GM12878 (cell line): ENCODE data around the gene CD207. TPM values are rescaled to one million over a fixed set of nuclear protein-coding genes. Genes with fewer than 3 reads are reported as not detected.

Experiments
- ATAC-seq: fragments of 200-7000 bp; cut with Tn5 transposase; 3 replicates; pipeline ENCODE4 v1.9.1; 2020; ENCODE audit warnings: mild to moderate bottlenecking, moderate library complexity
- BruUV-seq: library from RNA; stranded (reverse); fragments of 400-500 nt; replicated peaks from 2 replicates; lab custom pipeline; 2021; lab: Mats Ljungman, UMichigan
- CTCF ChIA-PET: fragments of 300-600 bp; sonication (Branson Sonifier 250); formaldehyde crosslinking; extraction: SDS; loops from one replicate; lab custom pipeline; 2021; ENCODE audit warnings: inconsistent platforms; lab: Yijun Ruan, JAX
- POLR2A ChIA-PET: fragments of 350-600 bp; formaldehyde crosslinking; extraction: SDS; loops from one replicate; lab custom pipeline; 2021; ENCODE audit warnings: inconsistent platforms; lab: Charles Lee
- RAD21 ChIA-PET: fragments of 300-600 bp; sonication (Branson Sonifier 250); formaldehyde crosslinking; loops from one replicate; lab custom pipeline; 2023; ENCODE audit warnings: antibody characterized with exemption; ENCODE audit not compliant: unreplicated experiment; lab: Charles Lee
- SMC1A ChIA-PET: fragments of 300-600 bp; sonication (Branson Sonifier 250); formaldehyde crosslinking; loops from one replicate; lab custom pipeline; 2023; ENCODE audit not compliant: unreplicated experiment, uncharacterized antibody; lab: Charles Lee
- DNase-seq: peaks from one replicate; pipeline ENCODE4 v3.0.0-alpha.2; 2011; ENCODE audit warnings: low read depth, low spot score
- FAIRE-seq: peaks from 3 replicates; lab custom pipeline; 2011; peaks lifted over from hg19 to GRCh38; lab: Jason Lieb, UNC
- H2AFZ ChIP-seq: 2 replicates; pipeline ENCODE4 v1.6.0; 2011; ENCODE audit warnings: low read depth, low read length, control low read depth; ENCODE audit not compliant: control insufficient read depth
- H3K27ac ChIP-seq: 2 replicates; pipeline ENCODE4 v1.5.1; 2011; ENCODE audit warnings: control low read depth; ENCODE audit not compliant: control insufficient read depth, insufficient read depth
- H3K27me3 ChIP-seq, 2 experiments: replicated peaks in 1 of 2; 2 replicates each; pipeline versions ENCODE4 v1.6.0 to v1.6.1; 2011; ENCODE audit warnings: low read length in 1 of 2; ENCODE audit not compliant: control insufficient read depth in 2 of 2, insufficient read depth in 2 of 2
- H3K36me3 ChIP-seq, 2 experiments: 2 replicates each; pipeline ENCODE4 v1.5.1; 2011; ENCODE audit warnings: low read length in 1 of 2; ENCODE audit not compliant: control insufficient read depth in 2 of 2, insufficient read depth in 2 of 2
- H3K4me1 ChIP-seq: 2 replicates; pipeline ENCODE4 v1.6.1; 2011; ENCODE audit warnings: mild to moderate bottlenecking, low read length, moderate library complexity, mixed read lengths; ENCODE audit not compliant: control insufficient read depth, insufficient read depth
- H3K4me2 ChIP-seq: 2 replicates; pipeline ENCODE4 v1.6.0; 2011; ENCODE audit warnings: control low read depth; ENCODE audit not compliant: control insufficient read depth, insufficient read depth
- H3K4me3 ChIP-seq: fragments of 200-600 bp; sonication (generic); 2 replicates; pipeline ENCODE4 v1.5.1; 2016
- H3K79me2 ChIP-seq: 2 replicates; pipeline ENCODE4 v1.6.0; 2011; ENCODE audit warnings: low read length; ENCODE audit not compliant: control insufficient read depth, insufficient read depth
- H3K9ac ChIP-seq: 2 replicates; pipeline ENCODE4 v1.8.0; 2011; ENCODE audit warnings: low read length, control low read depth, mixed read lengths; ENCODE audit not compliant: control insufficient read depth, insufficient read depth
- H3K9me3 ChIP-seq: replicated peaks from 3 replicates; pipeline ENCODE4 v1.5.1; 2011; ENCODE audit warnings: mild to moderate bottlenecking, low read length; ENCODE audit not compliant: control insufficient read depth, insufficient read depth
- H4K20me1 ChIP-seq: 2 replicates; pipeline ENCODE4 v1.6.0; 2011; ENCODE audit not compliant: control insufficient read depth, insufficient read depth
- FOS ChIP-seq: IDR thresholded peaks from 3 replicates; pipeline ENCODE4 v1.6.1; 2011; ENCODE audit warnings: borderline replicate concordance; ENCODE audit not compliant: insufficient read length; ENCODE audit errors: extremely low read depth
- HDGF ChIP-seq: fragments of 450-650 bp; IDR thresholded peaks from 2 replicates; pipeline ENCODE4 v1.6.1; 2016; ENCODE audit warnings: antibody characterized with exemption
- IRF4 ChIP-seq: IDR thresholded peaks from 2 replicates; pipeline ENCODE4 v1.6.1; 2011; ENCODE audit warnings: low read depth, low read length
- MTA2 ChIP-seq: fragments of 450-650 bp; IDR thresholded peaks from 2 replicates; pipeline ENCODE4 v1.6.1; 2016; ENCODE audit warnings: low read depth, mild to moderate bottlenecking, moderate library complexity
- NFXL1 ChIP-seq: fragments of 450-650 bp; IDR thresholded peaks from 2 replicates; pipeline ENCODE4 v1.6.1; 2017; ENCODE audit warnings: antibody characterized with exemption, mild to moderate bottlenecking, borderline replicate concordance
- PML ChIP-seq: IDR thresholded peaks from 2 replicates; pipeline ENCODE4 v1.6.1; 2012; ENCODE audit warnings: low read length, inconsistent platforms
- RAD21 ChIP-seq: IDR thresholded peaks from 2 replicates; pipeline ENCODE4 v1.6.1; 2011; ENCODE audit warnings: mild to moderate bottlenecking, low read depth, low read length, moderate library complexity; ENCODE audit not compliant: insufficient read depth
- SMC3 ChIP-seq: IDR thresholded peaks from 2 replicates; pipeline ENCODE4 v1.6.1; 2011; ENCODE audit warnings: low read length, improper control_type of control experiment, borderline replicate concordance
- ZNF384 ChIP-seq: IDR thresholded peaks from 2 replicates; pipeline ENCODE4 v1.6.1; 2012; ENCODE audit warnings: low read depth, mild to moderate bottlenecking, low read length, improper control_type of control experiment, borderline replicate concordance
- ZZZ3 ChIP-seq: IDR thresholded peaks from 2 replicates; pipeline ENCODE4 v1.6.1; 2011; ENCODE audit warnings: low read depth; ENCODE audit not compliant: control insufficient read depth, insufficient read length
- WGBS: methylation state at CpG from one replicate; pipeline ENCODE4 v1.1.6; 2016; ENCODE audit warnings: low lambda C conversion rate; ENCODE audit not compliant: insufficient replicate concordance, insufficient coverage; ENCODE audit errors: missing lambda C conversion rate; 5-methylcytosine and 5-hydroxymethylcytosine counted together
- in situ Hi-C: fragments of 300-500 bp; cut with MboI; formaldehyde crosslinking; loops from 9 replicates; pipeline ENCODE4 v1.14.3; 2018; ENCODE audit warnings: mixed read lengths
- intact Hi-C: fragments of 100-400 bp; cut with micrococcal nuclease; formaldehyde crosslinking; loops from one replicate; pipeline ENCODE4 v1.14.2; 2022; ENCODE audit not compliant: unreplicated experiment
- polyA plus RNA-seq, 11 experiments: library from polyadenylated mRNA; depleted of rRNA in 4 of 11; unstranded in 6 of 11; stranded (reverse) in 5 of 11; fragments of >200 nt; fragmentation: Nextera tagmentation in 4 of 11; fragmentation: Illumina TruSeq in 1 of 11; extraction: Ambion mirVana in 4 of 11; extraction: Trizol in 1 of 11; gene quantifications; 1 replicate in 1 of 11; 2 replicates in 10 of 11; pipeline versions ENCODE4 v1.2.1 to v1.2.3, GENCODE V29; 2011 to 2016; ENCODE audit warnings: inconsistent platforms in 2 of 11, missing spikeins in 2 of 11, low read depth in 1 of 11
- total RNA-seq, 4 experiments: library from RNA; depleted of rRNA in 3 of 4; stranded (reverse); fragments of >200 nt in 3 of 4; fragmentation: Illumina TruSeq in 1 of 4; extraction: Trizol in 1 of 4; gene quantifications; 2 replicates each; pipeline versions ENCODE4 v1.2.1 to v1.2.3, GENCODE V29; 2013 to 2021

Gene CD207
- total and polyA plus RNA-seq, 10 of the 15 experiments (the other 5 are each of a cell fraction or from before 2014, with no cell fraction given), result not detected

DNA sequence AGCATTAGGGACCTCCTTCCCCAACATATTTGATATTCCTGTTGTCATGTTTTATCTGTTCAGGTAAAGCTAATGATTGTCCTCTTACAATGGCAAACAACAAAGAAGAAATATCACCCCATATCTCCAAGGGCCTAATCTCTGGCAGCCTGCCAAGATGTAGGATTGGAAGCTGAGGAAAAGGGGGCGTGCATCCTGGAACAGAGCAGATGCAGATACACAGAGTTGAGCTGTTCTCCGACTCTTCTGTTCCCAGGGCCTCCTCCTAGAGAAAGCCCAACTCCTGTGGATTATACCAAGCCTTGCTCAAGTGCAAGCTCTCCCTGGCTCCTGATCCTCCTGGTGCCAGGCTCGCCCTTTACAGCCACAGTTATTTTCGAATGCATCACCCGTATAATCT lies 35.2 kb upstream of the CD207 start:
- H3K27ac ChIP-seq, result no peak overlapping the region
- ChIA-PET POLR2A (no interaction called here), RAD21 (interaction anchor here (1.3 to 2.4 kb wide), 2 partner anchors 78 to 83 kb away, joined by 3 to 12 read pairs; no protein-coding TSS in a partner anchor), CTCF (interaction anchor here (1.0 to 6.8 kb wide), 20 partner anchors 9 to 606 kb away, joined by 3 to 94 read pairs (median 6); no protein-coding TSS in a partner anchor)
- ATAC-seq (no peak), DNase-seq (no peak)
- no peaks in the 10 kb centered on the region for H4K20me1 ChIP-seq
- no peaks in the 10 kb centered on the region for H3K36me3 ChIP-seq
- no TSS peak for BruUV-seq
- no peaks in the 10 kb centered on the region for H3K4me1 ChIP-seq
- no peak overlapping the region for H3K4me3 ChIP-seq
- no peak overlapping the region for H3K9ac ChIP-seq
- no peaks in the 10 kb centered on the region for H3K9me3 ChIP-seq
- no peaks in the 10 kb centered on the region for H3K79me2 ChIP-seq
- TF ChIP-seq ZNF384 (no peak), ZZZ3 (no peak), FOS (no peak), NFXL1 (no peak), RAD21 (no peak), HDGF (no peak), MTA2 (no peak), IRF4 (no peak), PML (no peak), SMC3 (no peak)
- TF ChIP-seq, all 136 proteins: peak for 0
- Histone ChIP-seq H3K4me2 (no peak overlapping the region), H2AFZ (no peak overlapping the region), H3K27me3 (peaks cover 0 to 3% of the 10 kb centered on the region in 2 experiments; a peak in 3 of 4 replicates)
- SMC1A ChIA-PET, result interaction anchor here (0.8 to 1.5 kb wide), 6 partner anchors 18 to 77 kb away, joined by 3 to 4 read pairs (median 3); no protein-coding TSS in a partner anchor
- in situ Hi-C loops, result loop anchor here (5.0 kb wide), 1 partner anchor 47 kb away; no protein-coding TSS in a partner anchor
- FAIRE-seq, result no peak
- intact Hi-C loops, result loop anchor here (1.0 to 2.0 kb wide), 2 partner anchors 50 to 77 kb away; no protein-coding TSS in a partner anchor
- 3% methylated on average over 5 of the region's 5 CpGs for WGBS
